GM18526 (cell line): ENCODE data around the gene BPIFB4.

ENCODE experiments used
- POLR2A ChIP-seq: IDR thresholded peaks from 3 replicates; pipeline ENCODE4 v1.6.1; 2011; ENCODE audit not compliant: insufficient read length; ENCODE audit errors: extremely low read depth

Gene BPIFB4

DNA sequence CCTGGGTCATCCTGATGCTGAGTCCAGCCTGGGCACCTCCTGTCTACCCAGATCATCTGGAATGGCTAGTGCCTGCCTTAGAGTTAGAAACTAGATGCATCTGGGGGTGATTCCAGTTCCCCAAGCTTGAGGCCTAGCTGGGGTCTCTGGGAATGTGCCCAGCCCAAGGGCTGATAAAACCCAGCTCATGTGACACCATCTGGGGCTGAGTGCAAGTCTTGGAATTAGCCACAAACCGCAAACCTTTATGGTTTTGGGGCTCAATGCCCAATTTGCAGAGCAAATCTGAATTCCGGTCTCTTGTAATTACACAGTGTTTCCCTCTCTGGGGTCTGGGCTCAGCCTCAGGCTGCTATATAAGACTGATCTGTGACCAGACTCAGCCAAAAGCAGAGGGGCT is at the start of gene BPIFB4:
BPIFB4 (plus strand) TSS at position 385 of the 400 bp plus-strand sequence. CDS start 1,884 bp downstream, outside the sequence.
- no peak for TF ChIP-seq POLR2A

DNA sequence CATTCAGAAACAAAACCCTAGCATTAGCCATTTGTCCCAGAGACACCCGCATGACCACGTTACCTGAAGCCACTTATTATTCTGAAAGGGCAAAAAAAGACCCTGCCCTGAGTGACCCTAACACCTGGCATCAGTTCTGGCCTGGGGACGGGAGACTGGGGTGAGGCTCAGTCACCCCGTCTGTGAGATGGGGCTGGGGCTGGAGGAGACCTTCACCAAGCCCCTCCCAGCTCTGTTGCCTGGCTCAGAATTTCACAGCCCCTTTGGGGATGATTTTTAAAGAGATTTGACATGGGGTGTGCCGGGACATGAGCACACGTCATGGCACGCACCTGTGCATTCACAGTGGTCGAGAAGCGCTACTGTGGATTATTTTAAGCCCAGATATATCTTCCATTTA is 49.4 kb upstream of the BPIFB4 start:
- TF ChIP-seq POLR2A: no peak

- no peak for TF ChIP-seq POLR2A
These were observed 48.9 kb upstream of the BPIFB4 start for GRCh38 chr20:33030569-33030968.

GRCh38 chr20:33031531-33031930 is 47.9 kb upstream of the BPIFB4 start, which contains the start of gene BPIFB6:
BPIFB6 (plus strand) TSS chr20:33031648; CDS start chr20:33031648, 0 bp downstream.
- no peak for TF ChIP-seq POLR2A

DNA sequence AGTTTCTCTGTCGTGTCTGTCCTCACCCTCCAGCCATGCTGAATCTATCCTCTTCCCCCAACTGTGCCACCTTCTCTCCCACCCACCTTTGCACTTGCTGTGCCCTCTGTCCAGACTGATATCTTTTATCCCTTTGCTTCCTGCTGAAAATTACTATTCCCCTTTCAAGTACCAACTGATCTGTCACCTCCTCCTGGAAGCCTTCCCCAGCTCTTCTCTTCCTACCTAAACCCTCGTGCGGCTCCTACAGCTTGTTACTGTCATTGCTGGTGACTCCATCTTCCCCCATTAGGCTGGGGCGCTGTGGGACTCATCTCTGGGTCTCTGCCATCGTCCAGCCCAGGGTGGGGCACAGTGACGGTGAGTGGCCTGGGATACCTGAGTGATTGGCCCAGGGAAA is 46.9 kb upstream of the BPIFB4 start:
- TF ChIP-seq POLR2A: no peak

GRCh38 chr20:33033381-33033780 is 46.1 kb upstream of the BPIFB4 start:
- no peak for TF ChIP-seq POLR2A

GRCh38 chr20:33034115-33034514 is 45.3 kb upstream of the BPIFB4 start:
- no peak for TF ChIP-seq POLR2A

DNA sequence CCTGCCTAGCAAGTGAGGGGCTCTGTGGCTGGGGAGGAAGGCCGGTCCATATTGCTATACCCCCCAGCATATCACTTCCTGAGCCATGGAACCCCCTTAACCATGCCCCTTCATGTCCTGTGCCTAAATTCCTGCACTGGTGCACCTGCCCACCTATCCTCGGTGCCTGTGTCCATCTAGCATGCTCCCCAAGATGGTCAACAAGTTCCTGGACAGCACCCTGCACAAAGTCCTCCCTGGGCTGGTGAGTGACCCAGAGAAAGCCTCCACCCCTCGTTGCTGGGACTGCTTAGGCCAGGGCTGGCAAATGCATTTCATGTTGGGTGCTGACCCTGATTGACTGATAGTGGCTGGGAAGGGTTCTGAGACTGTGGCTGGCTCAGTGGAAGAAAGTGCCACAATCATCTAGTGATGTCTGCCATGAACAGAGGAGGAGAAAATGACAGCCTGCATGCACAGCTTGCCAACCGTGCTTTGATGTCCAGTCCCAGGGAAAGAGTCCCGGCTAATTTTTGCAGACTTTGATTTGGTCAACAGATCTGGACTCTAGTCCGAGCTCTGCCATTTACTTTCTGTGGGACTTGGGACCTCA is 44.4 kb upstream of the BPIFB4 start:
- no peak for TF ChIP-seq POLR2A

- no peak for TF ChIP-seq POLR2A
These were observed 42.0 kb upstream of the BPIFB4 start for GRCh38 chr20:33037456-33037855.

DNA sequence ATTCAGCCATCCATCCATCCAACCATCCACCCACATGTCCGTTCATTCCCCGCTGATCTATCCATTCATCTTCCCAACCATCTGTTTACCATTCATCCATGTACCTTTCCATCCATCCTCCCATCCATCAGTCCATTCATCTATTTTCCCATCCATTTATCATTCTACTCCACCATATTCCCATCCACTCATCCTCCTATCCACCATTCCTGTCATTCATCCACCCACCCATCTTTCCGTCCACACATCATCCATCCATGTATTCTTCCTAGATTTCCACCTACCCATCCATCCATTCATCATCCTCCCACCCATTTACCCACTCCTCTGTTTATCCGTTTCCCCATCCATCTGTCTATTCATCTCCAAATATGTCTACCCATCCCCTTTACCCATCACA is 41.2 kb upstream of the BPIFB4 start:
- no peak for TF ChIP-seq POLR2A

DNA sequence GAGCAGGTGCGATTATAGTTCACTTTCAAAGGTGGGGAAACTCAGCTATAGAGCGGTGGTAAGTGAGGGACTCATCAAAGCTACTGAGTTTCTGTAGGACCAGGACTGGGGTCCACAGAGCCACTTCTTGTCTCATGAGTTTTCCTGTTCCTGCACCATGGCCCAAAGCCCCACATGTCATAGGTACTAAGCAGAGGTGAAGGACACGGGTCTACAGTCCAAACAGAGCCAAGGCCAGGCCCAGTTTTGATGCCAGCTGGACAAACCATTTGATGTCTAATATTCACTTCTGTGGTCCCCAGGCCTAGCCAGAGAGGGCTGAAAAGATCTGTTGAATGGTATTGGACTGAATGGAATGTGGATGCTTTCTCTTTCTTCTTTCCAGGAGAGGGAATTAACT is 37.0 kb upstream of the BPIFB4 start:
- TF ChIP-seq POLR2A: no peak

- no peak for TF ChIP-seq POLR2A
These were observed 36.3 kb upstream of the BPIFB4 start for GRCh38 chr20:33042983-33043730.

DNA sequence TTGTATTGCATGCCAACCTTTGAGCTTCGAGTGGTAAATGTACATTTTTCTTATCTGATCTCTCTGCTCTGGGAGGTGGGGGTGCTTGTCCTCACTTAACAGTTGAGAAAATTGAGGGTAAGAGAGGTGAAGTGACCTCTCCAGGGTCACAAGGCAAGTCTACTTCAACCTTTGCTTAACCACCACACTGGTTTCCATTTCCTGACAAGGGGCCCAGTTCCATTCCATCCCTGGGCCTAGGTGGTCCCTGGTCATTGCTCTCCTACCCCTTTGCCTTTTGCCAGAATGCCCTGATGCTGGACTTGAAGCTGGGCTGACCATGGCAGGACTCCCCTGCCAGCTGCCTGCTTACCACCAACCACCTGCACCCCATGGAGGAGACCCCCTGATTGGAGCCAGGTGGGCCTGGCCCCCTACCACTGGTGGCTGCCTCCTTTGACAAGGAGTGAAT is 35.7 kb upstream of the BPIFB4 start:
- TF ChIP-seq POLR2A: no peak

- TF ChIP-seq POLR2A: no peak
These were observed 33.0 kb upstream of the BPIFB4 start for GRCh38 chr20:33046412-33046811.

DNA sequence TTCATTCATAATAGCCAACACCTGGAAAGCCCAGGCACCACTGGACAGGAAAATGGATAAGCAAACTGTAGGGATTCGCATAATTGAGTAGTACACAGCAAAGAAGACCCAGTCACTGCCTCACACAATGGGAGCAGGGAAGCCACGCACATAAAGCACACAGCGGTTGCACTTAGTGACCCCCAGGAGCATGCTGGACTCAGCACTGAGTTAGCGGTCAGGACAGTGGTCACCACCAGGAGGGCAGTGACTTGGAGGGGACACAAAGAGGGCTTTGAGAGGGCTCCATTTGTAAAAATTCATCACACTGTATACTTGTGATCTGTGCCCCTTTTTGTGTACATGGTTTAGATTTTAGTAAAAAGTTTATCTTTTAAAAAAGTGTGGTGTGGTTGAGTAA is 28.1 kb upstream of the BPIFB4 start:
- no peak for TF ChIP-seq POLR2A

GRCh38 chr20:33053291-33054106 is 25.9 kb upstream of the BPIFB4 start, which contains the start of gene BPIFB3:
BPIFB3 (plus strand) TSS chr20:33053903; CDS start chr20:33055436, 1,533 bp downstream.
- no peak for TF ChIP-seq POLR2A
